GM21529 (cell line): Measurements from ENCODE around the gene PAH.

Experiments
- ATAC-seq: cut with Tn5 transposase; IDR thresholded peaks from one replicate; pipeline ENCODE4 v1.9.1; 2021; ENCODE audit not compliant: unreplicated experiment

Gene PAH

DNA sequence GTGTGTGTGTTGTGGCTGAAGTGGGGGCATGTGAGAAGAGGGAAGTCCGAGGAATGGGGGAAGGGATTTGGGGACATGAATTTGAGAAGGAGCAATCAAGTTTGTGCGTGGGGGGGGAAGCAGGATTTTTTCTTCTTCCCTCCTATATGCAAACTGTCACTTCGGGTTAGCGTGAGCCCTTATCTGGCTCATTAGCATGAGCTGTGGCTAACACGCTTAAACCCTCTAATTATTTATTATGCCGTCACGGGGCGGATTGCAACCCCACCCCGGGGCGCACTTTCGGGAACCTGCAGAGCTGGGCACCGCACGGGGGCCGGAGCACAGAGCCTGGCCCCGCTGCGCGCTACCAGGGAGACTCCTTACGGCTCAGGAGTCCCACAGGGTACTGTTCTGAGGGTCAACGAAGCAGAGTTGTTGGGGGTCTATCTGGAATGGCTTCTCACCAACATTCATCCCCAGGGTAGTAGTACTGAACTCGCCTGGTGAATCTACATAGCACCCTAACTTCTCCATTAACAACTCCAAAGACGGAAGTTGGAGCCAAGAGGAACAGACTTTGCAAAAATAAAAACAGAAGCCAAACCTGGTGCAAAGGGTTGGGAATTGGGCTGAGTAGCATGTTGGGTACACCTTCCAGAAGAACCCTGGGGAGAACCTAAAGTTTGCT is 34.0 kb upstream of the PAH start:
- ATAC-seq, result no peak

DNA sequence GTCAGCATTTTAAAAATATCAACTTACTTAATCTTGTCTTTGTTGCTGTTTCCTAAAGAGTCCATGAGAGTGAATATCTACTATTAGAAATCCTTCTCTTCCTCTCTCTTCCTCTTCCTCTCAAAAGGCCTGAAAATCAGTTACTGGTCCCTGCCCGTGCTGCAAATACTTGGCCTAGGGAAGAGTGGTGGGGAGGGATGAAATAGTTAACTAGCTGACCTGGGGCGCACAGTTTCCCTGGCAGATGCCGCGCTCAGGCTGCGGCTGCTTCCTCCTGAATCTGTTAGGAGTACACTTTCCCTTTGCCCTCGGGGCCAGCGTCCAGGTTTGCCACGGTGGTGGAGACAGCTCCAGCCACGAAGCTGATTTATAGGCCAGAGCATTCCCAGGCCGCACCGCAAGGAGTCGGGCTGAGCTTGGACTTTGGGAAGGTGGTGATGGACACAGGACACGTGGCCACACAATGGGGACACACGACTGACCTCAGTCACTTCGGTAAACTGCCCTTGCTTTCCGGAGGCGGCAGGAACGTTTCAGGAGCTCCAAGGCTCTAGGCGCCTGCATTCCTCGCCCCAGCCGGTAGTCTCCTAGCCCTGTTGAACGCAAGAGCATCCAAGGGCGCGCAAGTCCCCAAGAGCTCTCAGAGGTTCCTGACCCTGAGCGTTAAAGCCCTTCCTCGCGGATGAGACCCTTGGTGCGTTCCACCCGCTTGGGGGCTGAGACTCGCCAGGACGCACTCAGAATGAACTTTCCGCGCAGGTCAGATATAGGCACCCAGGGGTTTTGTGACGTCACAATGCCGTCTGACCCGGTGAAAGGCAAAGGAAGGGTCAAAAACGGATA is 33.3 kb upstream of the PAH start:
- ATAC-seq, result no peak

DNA sequence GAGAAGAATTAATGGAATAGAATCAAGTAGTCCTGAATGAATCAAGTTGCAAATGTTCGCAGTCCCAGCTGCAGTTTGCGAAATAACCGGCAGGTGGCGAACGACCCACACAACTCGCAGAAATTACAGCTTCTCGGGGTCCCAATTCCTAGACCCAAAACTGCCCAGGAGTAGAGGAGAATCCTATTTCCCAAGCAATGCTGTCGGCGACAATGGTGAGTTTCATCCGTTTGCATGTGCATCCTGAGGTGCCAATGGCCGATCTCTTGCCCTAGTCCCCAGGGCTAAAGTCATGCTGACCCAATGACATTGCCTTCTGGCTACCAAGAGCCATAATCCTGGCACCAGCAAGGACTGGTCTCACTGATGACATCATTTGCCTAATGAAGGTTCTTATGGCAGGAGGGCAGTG is 31.9 kb upstream of the PAH start:
- no peak for ATAC-seq

DNA sequence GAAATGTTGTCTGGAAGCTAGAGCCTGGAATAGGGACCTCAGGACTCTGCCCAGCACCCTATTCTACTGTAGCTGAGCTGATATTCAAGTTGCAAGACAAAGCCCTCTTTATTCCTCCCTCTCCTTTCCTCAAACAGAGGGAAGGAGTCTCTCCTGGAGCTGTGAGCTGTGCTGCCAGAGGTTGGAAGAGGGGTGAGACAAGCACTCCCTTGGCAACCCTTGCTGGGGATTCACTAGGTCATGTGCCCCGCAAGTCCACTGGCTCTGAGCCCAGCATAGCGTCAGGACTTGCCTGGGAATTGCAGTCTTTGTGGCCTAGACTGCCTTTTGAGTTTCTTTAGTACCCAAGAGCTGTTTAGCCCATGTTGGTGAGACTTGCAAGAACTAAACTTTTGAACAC is 29.0 kb upstream of the PAH start:
- ATAC-seq, result no peak

DNA sequence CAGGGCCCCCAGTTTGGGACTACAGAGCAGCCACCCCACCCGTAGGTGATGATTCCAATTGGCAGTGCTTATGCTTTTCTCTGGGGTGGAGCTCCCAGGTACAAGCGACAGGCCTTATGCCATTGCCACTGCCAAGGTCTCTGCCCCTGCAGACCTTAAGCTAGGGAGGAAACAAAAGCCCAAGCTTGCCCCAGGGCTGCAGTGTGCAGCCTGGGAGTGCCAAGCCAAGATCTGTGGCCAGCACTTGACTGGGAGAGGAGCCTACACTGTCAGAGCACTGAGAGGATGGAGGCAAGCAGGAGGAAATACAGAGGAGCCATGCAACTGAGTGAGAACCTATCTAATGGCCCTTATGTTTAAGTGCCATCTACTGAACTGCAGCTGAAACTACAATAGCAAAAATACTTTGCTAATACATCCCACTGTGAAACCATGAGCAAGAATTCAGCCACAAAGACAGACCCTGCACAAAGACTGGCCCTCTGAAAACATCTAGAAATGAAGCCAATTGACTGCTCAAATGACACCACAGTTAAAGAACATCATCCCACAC is 22.7 kb upstream of the PAH start:
- ATAC-seq, result no peak

DNA sequence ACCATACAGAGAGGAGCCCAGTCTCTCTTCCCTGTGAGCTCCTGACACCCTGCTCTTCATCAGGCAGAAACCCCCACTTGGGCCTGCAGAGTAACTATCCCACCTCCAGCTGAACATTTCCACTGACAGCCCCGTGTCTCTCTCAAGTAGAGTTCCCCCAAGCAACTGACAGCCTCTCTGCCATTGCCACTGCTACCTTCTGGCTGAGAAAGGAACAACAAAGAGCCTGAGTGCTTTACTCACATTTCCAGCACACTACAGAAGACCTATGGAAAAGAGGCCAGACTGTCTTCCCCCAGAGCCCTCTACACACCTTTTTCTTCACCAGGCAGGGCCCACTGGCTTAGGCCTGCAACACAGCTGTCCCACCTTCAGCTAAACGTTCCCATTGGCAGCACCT is 22.0 kb upstream of the PAH start:
- no peak for ATAC-seq

DNA sequence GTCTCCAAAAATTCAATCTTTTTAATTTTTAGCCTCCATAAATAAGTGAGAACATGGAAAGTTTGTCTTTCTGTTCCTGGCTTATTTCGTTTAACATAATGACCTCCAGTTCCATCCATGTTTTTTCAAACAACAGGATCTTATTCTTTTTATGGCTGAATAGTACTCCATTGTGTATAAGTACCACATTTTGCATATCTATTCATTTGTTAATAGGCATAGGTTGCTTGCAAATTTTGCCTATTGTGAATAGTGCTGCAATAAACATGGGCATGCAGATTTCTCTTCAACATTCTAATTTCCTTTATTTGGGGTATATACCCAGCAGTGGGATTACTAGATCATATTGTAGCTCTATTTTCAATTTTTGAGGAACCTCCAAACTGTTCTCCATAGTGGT is 16.1 kb upstream of the PAH start:
- ATAC-seq, result no peak

DNA sequence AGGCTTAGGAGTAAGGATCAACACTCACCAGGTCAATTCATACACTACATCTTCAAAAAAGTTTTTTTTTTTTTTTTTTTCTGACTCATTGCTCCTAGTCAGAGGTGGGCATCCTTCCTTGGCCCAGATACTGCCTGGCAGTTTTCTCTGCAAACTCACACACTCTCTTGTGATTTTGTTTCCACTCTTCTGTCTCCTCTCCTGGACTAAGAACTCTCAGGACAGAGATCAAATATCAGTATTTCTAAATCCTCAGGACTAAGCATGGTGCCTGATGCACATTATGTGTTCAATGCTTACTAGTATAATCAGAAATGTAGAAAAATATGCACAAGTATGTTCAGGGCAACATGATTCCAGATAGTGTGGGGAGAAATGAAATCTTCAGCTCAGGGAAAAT is 10.2 kb upstream of the PAH start:
- no peak for ATAC-seq

DNA sequence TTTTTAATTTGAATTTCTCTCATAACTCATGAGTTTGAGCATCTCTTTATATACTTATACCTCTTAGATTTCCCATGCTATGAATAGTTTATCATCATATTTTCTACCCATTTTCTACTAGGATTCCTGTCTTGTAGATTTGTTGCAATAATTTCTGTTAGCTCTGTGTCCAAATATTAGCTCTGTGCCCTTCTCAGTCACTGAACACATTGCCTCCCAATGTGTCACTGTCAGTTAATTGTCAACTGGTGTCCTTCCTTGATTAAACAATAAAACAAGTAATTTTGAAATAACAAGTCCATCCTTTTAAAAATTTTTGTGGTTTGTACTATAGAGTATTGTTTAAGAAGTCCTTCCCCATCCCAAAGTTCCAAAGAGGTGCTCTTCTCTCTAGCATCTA is 4.2 kb upstream of the PAH start:
- ATAC-seq, result no peak

DNA sequence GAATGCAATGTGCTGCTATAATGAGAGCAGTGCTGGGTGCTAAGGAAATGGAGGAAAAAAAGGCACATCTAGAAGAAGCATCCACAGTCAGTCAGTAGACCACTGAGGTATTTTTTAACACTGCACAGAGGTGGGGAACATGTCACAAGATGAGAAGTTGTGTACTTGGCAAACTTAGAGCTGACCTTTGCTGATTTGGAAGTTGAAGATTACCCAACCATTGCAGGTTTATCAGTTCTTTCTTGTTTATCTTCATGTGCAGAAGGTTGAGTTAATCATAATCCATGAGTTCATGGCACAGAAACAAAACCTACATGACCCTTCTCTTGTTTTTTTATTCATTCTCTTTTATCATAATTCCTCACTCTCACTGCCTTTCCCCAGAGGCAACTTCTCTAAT is 3.2 kb upstream of the PAH start:
- ATAC-seq, result no peak

DNA sequence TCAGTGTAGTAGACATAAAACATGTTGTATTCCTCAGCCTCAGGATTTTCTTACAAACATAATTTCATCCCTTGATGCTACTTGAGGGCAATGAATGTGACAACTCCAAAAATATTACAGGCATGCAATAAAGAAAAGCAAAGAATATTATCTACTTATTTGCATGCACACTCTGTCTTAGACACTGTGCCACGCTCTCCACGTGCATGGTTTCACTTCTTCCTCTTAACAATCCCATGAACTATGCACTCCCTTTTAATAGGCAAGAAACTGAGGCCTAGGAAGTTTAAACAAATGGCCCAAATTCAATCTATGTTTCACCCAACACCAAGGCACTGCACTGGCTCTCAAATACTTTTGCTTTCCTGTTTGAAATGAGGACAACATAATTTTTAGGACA is 1.8 kb upstream of the PAH start:
- no peak for ATAC-seq

DNA sequence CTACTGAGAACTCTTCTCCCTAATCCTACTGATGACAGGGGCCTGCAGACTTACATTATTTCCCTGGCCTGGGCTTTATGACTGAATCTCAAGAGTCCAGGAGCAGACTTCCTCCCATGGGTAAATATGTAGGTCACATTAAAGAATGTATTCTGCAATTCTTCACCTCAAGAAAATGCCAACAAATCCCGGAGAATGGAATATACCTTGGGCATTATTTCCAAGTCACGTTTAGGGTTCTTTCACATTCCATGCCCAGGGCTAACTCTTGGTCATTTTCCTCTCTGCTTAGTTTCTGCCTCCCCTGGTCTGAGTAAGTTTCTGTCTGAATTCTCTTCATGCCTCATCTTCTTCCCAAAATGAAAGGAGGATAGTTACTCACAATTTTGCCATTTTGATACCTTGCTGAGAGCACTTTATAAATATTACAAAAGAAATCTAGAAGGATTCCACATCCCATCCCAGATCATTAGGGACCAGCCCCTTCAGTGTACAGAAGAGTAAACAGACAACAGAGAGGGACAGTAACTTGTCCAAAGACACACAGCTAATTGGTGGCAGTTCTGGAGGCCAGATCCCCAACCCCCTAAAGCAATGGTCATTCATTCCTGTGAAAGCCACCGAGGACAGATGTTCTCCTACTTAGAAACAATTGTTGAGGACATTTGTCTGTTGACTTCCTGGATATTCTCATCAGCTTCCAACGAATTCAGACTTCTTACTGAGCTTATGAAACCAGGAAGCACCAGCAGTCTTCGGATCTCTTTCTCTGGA is 605 bp downstream of the PAH start:
- ATAC-seq, result no peak

DNA sequence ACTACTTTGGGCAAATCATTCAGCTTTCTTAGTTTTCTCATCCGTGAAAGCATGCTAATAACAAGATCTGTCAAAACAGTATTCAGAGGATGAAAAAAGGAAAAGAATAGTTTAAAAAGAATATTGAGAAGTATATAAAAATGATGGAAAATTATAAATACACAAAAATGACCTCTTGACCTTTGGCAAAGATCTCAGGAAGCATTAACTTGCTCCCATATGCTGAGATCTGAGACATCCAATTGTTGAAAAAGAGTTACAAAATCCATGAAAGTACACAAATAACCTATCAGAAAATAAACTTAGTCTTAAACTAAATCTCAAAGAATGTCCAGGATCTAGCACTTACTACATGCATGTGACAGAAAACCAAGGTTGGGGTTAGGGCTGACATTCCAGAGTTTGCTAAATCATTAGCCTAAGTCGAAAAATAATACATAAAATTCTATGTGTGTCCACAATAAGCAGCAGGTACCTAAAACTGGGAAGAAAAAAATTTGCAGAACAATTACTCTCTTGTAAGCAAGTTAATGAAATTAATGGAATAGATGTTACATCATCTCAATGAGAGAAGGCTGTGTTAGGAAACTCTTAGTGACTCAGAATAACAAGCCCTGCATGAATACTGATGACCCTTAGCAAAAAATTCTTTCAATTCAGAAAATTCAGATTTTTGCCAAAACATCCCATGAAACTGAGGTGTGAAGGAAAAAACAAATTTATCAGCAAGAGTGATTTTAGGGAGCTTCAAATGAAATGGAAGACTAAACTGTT is 3.4 kb downstream of the PAH start:
- ATAC-seq, result no peak

DNA sequence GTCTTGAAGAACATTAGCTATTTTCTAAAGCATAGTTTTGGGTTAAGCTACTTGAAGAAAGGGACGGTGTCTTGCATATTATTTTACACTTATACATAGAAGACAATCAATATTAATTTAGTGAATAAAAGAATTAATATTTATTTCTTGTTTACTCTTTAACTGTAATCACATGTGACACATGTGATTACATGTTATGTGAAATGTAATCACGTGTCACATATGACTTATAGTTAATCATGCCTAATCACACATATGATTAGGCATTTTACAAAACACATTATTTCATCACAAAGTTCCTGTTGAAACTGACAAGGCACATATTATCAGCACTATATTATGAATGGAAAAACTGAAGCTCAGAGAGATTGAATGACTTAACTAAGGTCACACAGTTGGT is 4.8 kb downstream of the PAH start:
- no peak for ATAC-seq

DNA sequence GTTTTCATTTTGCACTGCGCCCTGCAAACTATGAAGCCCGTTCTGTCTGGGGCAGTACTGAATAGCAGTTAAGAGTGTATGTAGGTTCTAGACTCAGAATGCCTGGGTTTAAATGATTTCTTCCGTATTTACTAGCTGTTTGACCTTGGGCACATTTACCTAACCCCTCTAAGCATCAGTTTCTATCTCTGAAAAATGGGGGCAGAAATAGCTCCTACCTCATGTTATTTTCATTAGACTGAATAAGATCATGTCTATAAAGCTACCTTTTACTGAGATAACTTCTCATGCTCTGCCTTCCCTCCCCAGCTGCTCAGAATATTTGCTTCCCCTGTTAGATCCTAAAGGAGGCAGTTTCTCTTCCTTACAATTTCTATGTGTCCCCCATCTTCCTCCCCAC is 5.7 kb downstream of the PAH start:
- no peak for ATAC-seq

DNA sequence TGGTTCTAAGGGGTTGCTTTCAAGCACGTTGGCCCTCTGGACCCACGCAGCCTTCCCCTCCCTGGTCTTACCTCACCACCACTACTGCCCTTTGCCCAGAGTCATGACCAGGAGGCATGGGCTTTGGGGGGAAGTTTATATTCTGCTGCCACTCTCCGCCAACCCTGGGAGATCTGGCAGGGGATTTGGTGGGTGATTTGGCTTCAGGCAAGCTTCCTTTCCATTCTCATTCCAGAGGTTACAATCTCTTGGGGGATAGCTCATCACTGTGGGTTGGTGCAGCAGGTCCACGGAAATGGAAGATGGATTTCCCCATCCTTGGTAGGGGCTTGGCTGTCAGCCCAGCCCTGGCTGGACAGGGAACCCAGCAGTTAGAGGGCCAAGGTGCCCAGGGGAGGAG is 6.3 kb downstream of the PAH start:
- ATAC-seq, result no peak

DNA sequence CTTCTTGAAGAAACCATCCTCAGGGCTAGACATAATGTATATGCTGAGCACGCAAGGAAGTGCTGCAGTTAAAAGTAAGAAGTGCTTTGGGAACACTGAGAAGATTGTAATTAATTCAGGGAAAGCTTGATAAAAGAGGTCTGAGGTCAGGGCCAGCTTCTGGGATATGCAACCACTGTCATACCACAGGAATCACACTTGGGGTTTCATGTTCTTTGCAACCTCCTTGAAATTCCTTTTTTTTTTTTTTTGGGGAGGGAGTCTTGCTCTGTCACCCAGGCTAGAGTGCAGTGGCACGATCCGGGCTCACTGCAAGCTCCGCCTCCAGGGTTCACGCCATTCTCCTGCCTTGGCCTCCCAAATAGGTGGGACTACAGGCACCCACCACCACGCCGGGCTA is 6.9 kb downstream of the PAH start:
- ATAC-seq, result no peak

DNA sequence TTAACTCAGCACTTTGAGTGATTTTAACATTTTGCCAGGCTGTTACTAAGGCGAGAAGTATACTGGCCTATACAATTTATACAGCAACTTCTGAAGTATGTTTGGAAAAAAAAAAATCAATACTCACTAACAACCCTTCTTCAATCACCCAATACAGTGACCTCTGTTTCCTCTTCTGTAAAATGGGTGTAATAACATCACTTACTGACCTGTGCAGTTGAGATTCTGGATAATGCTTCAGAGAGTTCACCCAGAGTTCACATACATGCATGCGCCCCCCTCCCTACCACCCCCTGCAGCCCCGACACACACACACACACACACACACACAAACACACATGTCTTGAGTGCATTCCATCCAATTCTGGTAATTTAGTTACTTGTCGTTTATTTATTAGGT is 9.1 kb downstream of the PAH start:
- ATAC-seq, result no peak

DNA sequence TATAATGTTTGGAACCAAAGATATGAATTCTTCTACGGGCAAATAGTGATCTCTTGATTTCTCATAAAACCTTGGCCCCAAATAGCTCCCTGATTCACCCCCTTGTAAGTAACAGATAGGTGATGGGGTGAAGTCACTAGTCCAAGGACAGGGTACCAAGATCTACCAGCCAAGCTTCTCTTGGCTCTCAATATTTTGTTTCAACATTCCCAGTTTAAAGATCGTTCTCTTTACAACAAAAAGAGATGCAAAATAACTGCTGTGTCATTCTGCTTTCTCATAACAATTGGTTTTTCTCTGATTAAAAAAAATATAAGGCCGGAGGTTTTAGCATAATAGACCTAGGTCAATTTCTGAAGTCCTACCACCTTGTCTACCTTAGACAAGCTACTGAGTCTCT is 11.8 kb downstream of the PAH start:
- ATAC-seq, result no peak

DNA sequence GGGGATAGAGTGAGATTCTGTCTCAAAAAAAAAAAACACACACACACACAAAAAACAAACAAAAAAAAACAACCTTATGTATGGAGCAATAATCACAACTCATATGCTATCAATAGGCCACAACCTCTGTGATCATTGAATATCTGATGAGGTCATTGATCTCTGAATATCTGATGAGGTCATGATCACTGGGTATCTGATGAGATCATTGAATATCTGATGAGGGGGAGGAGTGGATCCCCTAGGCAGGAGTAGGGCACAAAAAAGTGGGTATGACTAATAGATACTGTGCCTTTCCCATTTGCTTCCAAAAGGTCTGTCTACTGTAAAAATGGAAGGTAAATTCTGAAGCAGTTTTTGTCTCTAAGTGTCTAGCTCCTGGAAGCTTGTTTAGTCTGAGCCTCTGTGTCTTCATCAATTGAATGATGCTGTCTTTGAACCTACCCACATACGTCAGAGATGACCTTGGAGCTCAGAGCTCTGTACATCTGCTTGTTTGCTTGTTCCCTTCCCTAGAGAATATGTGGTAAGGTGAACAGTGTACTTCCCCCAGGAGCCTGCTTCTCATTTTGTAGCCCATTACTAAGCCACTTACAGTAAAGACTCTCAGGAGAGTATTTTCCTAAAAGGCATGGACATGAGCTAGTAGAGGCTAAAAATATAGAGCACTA is 13.6 kb downstream of the PAH start:
- no peak for ATAC-seq
